NCI-H524 treated with DMSO at 0.1 percent for 48 hours (cell line): ENCODE data around the gene OMP.

Experiments
- DNase-seq: peaks from one replicate; lab custom pipeline; 2025; lab: John Stamatoyannopoulos, UW

The OMP gene

GRCh38 chr11:77104727-77105126, 2.1 kb downstream of the OMP start:
- no peak for DNase-seq

GRCh38 chr11:77106321-77106720, 3.7 kb downstream of the OMP start:
- DNase-seq: no peak

GRCh38 chr11:77106759-77107158, 4.1 kb downstream of the OMP start:
- DNase-seq: no peak

GRCh38 chr11:77107950-77108349, 5.3 kb downstream of the OMP start:
- no peak for DNase-seq

GRCh38 chr11:77108436-77108835, 5.8 kb downstream of the OMP start:
- DNase-seq: no peak

- no peak for DNase-seq
Measured at GRCh38 chr11:77109236-77110019, 6.8 kb downstream of the OMP start.

GRCh38 chr11:77110836-77111235, 8.2 kb downstream of the OMP start:
- no peak for DNase-seq

GRCh38 chr11:77111277-77111676, 8.6 kb downstream of the OMP start:
- DNase-seq: no peak

GRCh38 chr11:77111946-77112345, 9.3 kb downstream of the OMP start:
- DNase-seq: no peak

- no peak for DNase-seq
Measured at GRCh38 chr11:77112641-77113381, 10.2 kb downstream of the OMP start.

GRCh38 chr11:77113382-77114088, 10.9 kb downstream of the OMP start:
- no peak for DNase-seq

GRCh38 chr11:77114089-77114463, 11.4 kb downstream of the OMP start:
- DNase-seq: no peak

- DNase-seq: no peak
Measured at GRCh38 chr11:77115181-77115611, 12.6 kb downstream of the OMP start.

GRCh38 chr11:77115956-77116355, 13.3 kb downstream of the OMP start:
- no peak for DNase-seq

GRCh38 chr11:77117492-77117891, 14.9 kb downstream of the OMP start:
- DNase-seq: no peak

GRCh38 chr11:77118086-77118485, 15.4 kb downstream of the OMP start:
- DNase-seq: no peak

GRCh38 chr11:77118971-77119370, 16.3 kb downstream of the OMP start:
- no peak for DNase-seq

GRCh38 chr11:77119531-77119936, 16.9 kb downstream of the OMP start:
- no peak for DNase-seq

GRCh38 chr11:77120571-77120970, 17.9 kb downstream of the OMP start:
- no peak for DNase-seq

- DNase-seq: no peak
Measured at GRCh38 chr11:77121096-77121640, 18.5 kb downstream of the OMP start.

GRCh38 chr11:77121876-77122575, 19.4 kb downstream of the OMP start:
- DNase-seq: no peak
